ENCODE data around the gene MUC13. TPM values are rescaled to one million over a fixed set of nuclear protein-coding genes. Genes with fewer than 3 reads are reported as not detected.

The MUC13 gene
- total RNA-seq, 1 donor from 2014 or later = not detected

DNA sequence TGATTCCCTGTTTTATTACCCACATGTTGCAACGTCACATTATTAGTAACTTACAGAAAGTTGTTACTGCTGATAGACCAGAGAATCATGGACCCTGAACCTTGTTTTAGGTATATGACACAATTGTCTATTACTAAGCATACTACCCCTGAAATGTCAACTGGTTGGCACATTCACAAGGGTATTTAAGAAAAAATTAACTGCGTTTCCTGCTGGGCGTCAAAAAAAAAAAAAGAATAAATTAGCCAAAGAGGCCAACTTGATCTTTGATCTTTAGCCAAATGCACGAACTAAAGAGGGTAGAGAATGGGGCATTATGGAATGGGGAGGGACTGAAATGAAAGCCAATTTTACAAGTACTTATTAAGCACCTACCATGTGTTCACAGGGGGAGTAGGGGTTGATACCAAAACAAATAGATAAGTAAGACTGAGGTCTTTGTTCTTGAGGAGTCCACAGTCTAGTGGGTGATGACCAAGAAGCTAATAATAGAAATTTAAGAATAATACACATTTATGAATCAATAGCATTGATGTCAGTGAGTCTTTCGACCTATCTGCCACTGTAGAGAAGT is 17.8 kb upstream of the MUC13 start:
- ATAC-seq (no peak), DNase-seq (ENCODE audit: low spot score) (no peak)
- intact Hi-C loops (cut with DNase I) = no loop called here

DNA sequence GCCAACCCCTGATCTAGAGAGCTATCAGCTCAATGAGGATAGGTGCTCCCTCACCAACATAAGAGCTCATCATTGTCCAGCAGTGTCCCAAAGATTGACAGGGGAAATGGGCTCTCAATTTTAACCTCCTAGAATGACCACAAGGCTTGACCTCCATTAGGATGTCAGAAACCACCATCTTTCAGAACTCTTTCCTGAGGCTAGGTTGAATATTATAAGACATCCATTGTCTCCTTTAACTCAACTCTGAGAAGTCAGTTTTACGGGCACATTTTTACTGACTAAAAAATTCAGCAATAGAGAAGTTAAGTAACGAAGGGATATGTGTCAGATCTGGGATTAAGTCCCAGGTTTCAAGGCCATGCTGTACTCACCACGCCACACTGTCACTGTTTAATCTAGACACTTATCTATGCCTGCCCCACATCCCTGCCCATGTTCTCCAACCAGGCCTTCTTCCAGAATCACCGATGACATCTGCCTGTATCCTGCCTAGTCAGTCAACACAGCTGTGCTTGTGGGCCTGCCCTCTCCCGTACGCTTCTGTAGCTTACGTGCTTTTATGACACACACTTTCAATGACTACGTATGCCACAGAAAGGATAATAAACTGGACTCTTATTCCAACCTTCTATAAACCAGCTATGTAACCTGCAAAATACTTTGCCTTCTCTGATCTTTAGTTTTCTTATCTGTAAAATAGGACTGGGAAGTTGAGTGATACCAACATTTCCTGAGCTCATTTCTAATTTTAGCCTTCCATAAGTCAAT is 17.1 kb upstream of the MUC13 start:
- intact Hi-C loops (cut with DNase I) = no loop called here
- no peak for ATAC-seq

DNA sequence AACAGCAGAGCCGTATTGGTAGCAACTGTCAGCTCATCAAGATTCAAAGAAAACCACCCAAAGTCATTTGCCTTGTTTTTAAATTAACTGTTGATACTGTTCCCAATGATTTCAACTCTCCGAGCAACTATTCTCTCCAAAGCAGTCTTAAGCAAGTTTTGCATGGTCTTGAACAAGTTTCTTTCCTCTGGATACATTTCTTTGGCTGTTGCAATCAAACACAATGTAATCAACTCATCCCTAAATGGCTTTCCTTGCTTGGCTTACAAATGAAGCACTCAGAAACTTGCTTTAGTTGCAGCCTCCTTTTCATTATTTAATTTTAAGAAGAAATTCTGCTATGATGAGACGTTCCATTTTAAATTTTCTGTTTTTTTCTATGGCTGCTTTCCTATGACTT is 15.5 kb upstream of the MUC13 start:
- no peak for ATAC-seq
- intact Hi-C loops (cut with DNase I) = no loop called here
- DNase-seq (ENCODE audit: low spot score) = no peak

More for the DNA sequence above, 17.1 kb upstream of the MUC13 start:
- DNase-seq (ENCODE audit: low spot score) = no peak

DNA sequence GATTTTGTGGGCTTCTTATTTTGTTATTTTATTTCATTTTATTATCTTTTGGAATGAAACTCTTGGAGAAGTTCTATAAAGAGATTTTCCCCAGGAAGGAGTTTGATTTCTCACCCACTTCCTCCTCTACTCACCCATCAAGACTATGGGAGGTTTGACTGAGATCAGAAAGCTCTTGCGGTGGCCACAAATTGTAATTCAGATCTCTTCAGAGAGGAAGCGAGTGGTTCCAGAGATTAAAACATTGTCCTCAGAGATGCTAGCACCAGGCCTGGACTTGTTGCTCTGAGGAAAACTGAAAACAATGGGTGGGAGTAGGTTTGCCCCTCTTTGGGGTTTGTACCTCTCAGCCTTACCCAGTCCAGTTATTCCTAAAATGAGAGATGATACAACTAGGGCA is 8.1 kb upstream of the MUC13 start:
- intact Hi-C loops (cut with DNase I) = no loop called here
- no peak for ATAC-seq
- no peak for DNase-seq (ENCODE audit: low spot score)

DNA sequence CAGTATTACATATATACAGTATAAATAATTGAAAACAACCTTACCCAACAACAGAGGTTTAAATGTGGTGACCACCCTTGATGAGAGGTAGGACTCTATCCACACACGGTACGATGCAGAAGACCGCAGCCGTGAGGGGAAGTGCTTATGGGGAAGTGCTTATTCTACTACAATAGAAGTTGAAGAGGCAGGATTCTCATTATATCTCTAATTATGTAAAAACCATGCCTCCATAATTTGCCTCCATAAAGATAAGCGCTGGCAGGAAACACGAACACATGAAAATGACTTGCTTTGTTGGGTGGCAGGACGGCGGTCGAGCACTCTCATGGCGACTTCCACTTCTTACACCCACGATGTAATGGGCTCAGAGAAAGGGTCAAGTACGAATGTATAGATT is 7.2 kb upstream of the MUC13 start:
- DNase-seq (ENCODE audit: low spot score) (no peak), ATAC-seq (no peak)
- intact Hi-C loops (cut with DNase I) = no loop called here

DNA sequence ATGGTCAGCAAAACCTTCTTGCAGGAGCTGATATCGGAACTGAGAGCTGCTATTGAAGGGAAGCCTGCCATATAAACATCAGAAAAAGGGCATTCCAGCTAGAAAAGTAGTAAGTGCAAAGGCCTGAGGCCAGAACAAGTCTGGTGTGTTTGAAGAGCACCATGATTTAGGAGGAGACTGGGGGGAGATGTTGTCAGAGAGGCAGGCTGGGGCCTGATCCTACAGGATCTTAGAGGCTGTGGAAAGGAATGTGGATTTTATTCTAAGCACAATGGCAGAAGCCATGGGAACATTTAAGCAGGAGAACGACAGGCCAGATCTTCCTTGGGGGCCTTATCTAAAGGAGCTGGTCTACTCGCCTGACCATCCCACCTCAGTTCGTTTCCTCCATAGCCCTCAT is 5.1 kb upstream of the MUC13 start:
- intact Hi-C loops (cut with DNase I) = no loop called here
- ATAC-seq (no peak), DNase-seq (ENCODE audit: low spot score) (no peak)

DNA sequence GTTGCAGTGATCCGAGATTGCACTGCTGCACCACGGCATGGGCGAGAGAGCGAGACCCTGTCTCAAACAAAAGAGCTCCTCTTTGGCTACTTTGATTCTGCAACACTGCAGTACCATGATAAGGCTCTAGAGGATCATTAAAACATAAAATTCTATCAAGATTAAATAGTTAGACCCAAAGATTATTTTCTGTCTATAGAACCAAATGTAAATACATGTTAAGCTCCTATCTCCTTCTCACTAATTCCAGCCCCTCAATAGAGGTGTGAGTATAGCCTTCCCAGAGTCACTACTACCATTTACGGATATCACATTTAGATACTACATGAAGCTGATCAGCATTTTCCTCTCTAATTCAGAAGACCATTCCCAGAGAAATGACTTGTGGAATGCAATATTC is 4.3 kb upstream of the MUC13 start:
- DNase-seq (ENCODE audit: low spot score) (no peak), ATAC-seq (no peak)
- intact Hi-C loops (cut with DNase I) = no loop called here

DNA sequence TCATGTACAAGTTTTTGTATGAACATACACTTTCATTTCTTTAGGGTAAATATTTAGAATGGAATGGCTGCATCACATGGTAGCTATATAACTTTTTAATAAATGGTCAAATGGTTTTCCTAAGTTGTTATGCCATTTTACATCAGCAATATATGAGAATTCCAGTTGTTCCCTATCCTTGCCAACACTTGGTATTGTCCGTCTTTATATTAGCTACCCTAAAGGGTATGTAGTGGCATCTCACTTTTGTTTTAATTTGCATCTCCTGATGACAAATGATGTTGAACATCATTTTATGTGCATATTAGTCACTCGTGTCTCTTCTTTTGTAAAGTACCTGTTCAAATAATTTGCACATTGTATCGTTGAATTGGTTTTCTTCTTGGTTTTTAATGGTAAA is 2.5 kb upstream of the MUC13 start:
- ATAC-seq = no peak
- no peak for DNase-seq (ENCODE audit: low spot score)
- intact Hi-C loops (cut with DNase I) = no loop called here

DNA sequence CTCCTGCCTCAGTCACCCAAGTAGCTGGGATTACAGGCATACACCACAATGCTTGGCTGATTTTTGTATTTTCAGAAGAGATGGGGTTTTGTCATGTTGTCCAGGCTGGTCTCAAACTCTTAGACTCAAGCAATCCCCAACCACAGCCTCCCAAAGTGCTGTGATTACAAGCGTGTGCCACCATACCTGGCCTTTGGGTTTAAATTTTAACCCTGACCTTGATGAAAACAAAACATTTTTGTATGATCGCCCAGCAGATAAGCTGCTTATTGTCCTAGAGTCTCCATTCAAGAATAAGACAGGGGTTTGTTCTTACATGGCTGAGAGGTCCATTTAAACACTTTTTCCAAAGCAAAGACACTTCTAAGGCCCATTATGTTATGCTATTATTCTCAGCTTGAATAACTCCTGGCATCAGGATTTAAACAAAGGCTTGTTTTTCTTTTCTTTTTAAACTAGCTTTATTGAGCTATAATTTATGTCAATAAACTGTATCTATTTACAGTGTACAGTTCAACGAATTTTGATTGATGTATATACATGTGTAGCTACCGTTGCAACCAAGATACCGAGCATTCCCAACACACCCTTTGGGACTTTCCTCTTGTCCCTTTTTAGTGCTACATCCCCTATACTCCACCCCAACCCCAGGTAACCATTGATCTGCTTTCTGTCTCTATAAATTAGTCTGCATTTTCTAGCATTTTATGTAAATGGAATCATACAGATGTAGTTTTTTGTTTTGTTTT is 1.4 kb upstream of the MUC13 start:
- intact Hi-C loops (cut with DNase I) = no loop called here
- ATAC-seq (no peak), DNase-seq (ENCODE audit: low spot score) (no peak)

DNA sequence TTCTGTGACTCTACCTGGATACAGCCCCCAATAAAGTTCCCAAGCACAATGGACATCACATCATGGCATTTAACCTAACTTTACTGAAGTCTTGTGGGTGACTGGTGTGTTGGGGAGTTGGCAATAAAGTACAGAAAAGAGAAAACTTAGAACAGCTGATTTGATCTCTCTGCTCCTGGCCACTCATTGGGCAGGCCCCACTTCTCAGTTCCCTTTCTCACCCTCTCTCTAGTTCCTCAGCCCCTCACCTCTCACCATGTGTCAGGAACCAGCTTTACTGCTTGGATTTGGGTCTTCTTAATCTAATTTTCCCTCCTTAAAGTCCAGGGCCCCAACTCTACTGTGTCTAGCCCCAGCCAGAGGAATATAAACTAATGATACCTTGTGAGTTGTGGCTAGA is 713 bp upstream of the MUC13 start:
- ATAC-seq = no peak
- DNase-seq (ENCODE audit: low spot score) = no peak
- intact Hi-C loops (cut with DNase I) = no loop called here

DNA sequence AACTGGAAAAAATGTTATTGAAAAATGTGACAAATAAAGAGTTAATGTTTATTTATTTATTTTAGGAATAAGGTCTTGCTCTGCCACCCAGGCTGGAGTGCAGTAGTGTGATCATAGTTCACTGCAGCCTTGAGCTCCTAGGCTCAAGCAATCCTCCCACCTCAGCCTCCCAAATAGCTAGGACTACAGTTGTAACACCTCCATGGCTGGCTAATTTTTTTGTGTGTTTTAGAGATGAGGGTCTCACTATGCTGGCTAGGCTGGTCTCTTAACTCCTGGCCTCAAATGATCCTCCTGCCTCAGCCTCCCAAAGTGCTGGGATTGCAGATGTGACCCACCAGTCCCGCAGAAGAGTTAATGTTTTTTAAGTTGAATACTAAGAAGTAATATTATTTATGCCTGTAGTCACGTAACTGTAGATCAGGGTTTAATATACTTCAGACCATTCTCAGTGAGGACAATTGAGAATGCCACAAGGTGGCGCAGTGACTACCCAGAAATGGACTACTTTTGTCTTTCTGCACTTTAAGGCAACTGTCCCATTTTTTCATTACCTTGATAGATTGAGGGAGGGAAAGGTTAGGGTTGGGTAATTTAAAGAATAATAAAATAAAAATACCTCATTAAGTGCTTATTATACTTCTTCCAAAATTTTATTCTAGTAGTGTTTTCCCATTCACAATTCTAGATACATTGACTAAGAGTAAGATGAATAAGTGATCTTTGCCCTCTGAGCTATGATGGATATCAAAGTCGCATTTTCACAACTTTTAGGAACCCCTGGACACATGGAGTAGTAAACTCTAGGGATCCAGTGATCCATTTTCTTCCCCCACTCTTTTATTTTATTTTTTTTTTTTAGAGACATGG is 6.0 kb downstream of the MUC13 start:
- peak; percentile 80 for DNase-seq (ENCODE audit: low spot score)
- ATAC-seq = peak; percentile 56
- intact Hi-C loops (cut with DNase I) = no loop called here

DNA sequence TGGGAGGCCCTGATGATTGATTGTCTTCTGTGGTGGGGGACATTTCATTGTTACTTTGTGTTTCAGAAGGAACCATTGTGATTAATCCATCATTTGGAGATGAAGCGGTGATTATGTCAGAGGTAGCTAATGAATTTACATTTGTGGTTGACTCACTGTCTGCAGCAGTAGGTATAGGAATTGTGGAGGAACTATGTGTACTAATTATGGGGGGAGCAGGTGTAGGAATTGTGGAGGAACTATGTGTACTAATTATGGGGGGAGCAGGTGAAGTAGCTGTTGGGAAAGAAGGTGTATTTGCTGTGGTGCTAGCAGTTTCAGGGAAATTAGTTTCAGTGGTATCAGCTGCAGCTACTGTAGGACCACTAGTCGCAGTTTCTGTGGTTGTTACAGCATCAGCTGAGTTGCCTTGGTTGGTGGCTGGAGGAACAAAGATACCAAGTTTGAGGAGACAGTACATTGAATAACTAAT is 6.9 kb downstream of the MUC13 start:
- intact Hi-C loops (cut with DNase I) = no loop called here
- ATAC-seq (no peak), DNase-seq (ENCODE audit: low spot score) (no peak)

DNA sequence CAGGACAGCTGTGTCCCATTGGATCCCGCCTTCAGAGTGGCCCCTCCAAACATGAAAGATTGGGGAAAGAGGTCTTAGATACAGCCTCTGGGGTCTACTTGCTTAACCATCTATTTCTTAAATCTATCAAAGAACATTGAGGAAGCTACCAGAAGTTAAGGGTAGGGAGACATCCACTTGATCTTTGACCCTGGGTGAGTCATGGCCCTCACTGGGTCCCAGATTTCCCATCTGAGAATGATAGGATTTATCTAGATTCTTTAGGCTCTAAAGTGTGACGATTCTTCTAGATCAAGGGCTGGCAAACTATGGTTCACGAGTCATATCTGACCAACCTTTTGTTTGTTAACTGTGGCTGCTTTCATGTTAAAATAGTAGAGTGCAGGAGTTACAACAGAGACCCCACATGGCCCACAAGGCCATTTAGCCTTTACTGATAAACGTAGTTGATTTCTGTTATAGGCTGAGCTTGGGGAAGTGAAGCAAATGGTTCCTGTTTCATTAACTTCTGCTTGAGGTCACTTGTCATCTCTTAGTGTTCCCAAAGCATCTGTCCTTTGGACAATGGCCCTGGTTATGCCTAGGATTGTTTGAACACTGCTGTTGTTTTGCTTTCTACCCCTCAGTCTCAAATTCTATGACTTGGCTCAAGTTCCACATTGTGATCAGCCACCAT is 8.0 kb downstream of the MUC13 start:
- DNase-seq (ENCODE audit: low spot score) = no peak
- ATAC-seq = no peak
- intact Hi-C loops (cut with DNase I) = no loop called here

DNA sequence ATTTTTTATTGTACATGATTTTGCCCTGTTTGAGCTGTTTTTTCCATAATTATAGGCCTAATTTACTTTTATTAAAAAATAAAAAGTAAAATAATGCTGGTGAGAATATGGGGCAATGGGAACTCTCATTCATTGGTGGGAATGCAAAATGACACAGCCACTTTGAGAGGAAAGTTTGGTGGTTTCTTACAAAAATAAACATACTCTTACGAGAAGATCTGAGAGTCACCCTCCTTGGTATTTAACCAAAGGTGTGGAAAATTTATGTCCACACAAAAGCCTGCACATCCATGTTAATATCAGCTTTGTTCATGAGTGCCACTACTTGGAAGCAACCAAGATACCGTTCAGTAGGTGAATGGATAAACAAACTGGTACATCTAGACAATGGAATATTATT is 9.8 kb downstream of the MUC13 start:
- intact Hi-C loops (cut with DNase I) = no loop called here
- ATAC-seq = no peak

DNA sequence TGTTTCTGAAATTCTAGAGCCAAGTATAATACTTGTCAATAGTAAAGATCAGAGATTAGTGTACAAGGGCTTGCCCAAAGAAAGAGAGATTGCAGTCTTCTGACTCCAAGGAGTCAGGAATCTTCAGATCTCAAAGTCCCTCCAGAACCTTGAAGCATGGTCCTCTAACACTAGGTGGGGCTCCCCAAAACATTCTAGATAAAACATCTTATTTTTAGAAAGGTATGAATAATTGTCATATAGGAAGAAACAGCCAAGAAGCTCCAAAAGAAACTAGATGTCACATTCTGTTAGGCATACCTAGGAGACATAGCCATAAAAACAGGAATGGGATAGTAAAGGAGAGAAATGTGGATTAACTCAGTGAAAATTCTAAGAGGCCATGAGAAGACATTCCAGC is 10.7 kb downstream of the MUC13 start:
- ATAC-seq = no peak
- intact Hi-C loops (cut with DNase I) = no loop called here
- no peak for DNase-seq (ENCODE audit: low spot score)

More for the DNA sequence above, 9.8 kb downstream of the MUC13 start:
- DNase-seq (ENCODE audit: low spot score) = no peak

DNA sequence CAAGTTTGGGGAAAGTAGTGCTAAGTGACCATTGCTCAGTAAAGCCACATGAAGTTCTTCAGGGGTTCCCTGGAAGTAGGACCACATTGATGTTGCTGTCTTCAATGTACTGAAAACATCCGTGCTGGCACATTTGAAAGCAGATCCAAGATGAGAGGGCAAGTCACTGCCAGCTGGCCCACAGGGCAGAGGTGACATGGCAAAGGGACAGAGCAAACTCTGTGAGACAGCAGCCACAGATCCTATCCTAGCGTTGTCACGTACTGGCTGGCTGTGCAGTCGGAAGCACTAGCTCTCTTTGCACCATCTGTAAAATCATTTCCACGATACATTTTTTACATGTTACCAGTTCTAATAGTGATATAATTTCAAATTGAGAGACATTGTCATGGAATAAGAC is 13.8 kb downstream of the MUC13 start:
- intact Hi-C loops (cut with DNase I) = no loop called here
- DNase-seq (ENCODE audit: low spot score) (no peak), ATAC-seq (no peak)

DNA sequence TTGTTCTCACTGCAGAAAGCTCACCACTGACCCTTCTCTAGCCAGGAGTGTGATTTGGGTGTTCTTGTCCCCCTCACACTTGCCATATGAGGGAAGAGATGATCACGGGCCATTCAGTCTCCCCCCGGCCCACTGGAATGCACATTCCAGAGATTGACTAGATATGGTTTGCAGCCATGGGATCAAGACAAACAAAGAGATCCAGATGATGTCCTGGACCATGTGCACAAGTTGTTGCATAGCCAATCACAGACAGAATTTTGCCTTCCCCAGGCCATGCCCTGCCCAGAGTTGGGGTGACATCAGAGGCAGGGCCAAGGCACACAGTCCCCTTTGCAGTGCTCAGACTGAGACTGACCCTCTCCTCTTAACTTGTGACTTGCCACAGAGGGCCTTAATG is 14.8 kb downstream of the MUC13 start:
- ATAC-seq = no peak
- intact Hi-C loops (cut with DNase I) = no loop called here
- DNase-seq (ENCODE audit: low spot score) = no peak

DNA sequence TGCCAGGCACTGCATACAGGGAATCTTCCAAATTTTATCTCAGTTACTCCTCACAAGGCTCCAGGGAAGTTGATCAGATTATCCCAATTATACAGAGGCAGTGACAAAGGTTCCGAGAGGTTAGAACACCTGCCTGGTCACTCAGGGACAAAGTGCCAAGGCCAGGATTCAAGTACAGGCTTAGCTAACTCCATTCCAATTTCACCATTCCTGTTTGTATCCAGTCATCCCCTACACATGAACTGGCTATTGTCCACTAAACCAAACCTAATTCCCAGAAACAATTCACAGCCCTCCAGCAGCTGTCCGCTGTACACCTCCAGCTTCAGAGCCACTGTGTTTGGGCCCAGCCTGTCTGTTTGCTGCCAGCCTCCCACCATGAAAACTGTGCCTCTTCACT is 16.0 kb downstream of the MUC13 start:
- intact Hi-C loops (cut with DNase I) = no loop called here
- DNase-seq (ENCODE audit: low spot score) (no peak), ATAC-seq (no peak)

Measured in sciatic nerve (tissue), 2 donors.